Type B pancreatic cell (in vitro differentiated cells): ENCODE measurements around the gene TIMM17A. TPM values are rescaled to one million over a fixed set of nuclear protein-coding genes. Genes with fewer than 3 reads are reported as not detected.
A peak's percentile ranks its signal among the peaks of the same experiment; 100 is the strongest.

ENCODE experiments used
- DNase-seq: peaks from one replicate; pipeline ENCODE4 v3.0.0; 2021; ENCODE audit warnings: mixed read lengths; ENCODE audit not compliant: unreplicated experiment; ENCODE audit errors: extremely low spot score
- H3K27ac Mint-ChIP-seq: 2 replicates; pipeline ENCODE4 v1.8.0; 2021; ENCODE audit warnings: mild to moderate bottlenecking, mixed read lengths
- H3K27me3 Mint-ChIP-seq: 2 replicates; pipeline ENCODE4 v1.8.0; 2021; ENCODE audit warnings: mixed read lengths
- H3K36me3 Mint-ChIP-seq: 2 replicates; pipeline ENCODE4 v1.8.0; 2021; ENCODE audit warnings: mixed read lengths
- H3K4me1 Mint-ChIP-seq: one replicate; pipeline ENCODE4 v1.8.0; 2021; ENCODE audit warnings: mixed read lengths; ENCODE audit not compliant: unreplicated experiment
- H3K4me3 Mint-ChIP-seq: 2 replicates; pipeline ENCODE4 v1.8.0; 2021; ENCODE audit warnings: mild to moderate bottlenecking, mixed read lengths
- H3K9me3 Mint-ChIP-seq: 2 replicates; pipeline ENCODE4 v1.8.0; 2021; ENCODE audit warnings: mixed read lengths
- total RNA-seq: library from RNA; stranded (reverse); gene quantifications from 2 replicates; pipeline ENCODE4 v1.2.1, GENCODE V29; 2021; ENCODE audit warnings: low replicate concordance
- TF ChIP-seq, protein P1 (sequence below): fragments of 200-600 bp; sonication (generic); conservative IDR thresholded peaks from 2 replicates; pipeline ENCODE4 v1.5.0; 2021; ENCODE audit warnings: antibody characterized with exemption, mild to moderate bottlenecking

TIMM17A gene
- total RNA-seq, 1 donor from 2014 or later: 50.2 TPM

DNA sequence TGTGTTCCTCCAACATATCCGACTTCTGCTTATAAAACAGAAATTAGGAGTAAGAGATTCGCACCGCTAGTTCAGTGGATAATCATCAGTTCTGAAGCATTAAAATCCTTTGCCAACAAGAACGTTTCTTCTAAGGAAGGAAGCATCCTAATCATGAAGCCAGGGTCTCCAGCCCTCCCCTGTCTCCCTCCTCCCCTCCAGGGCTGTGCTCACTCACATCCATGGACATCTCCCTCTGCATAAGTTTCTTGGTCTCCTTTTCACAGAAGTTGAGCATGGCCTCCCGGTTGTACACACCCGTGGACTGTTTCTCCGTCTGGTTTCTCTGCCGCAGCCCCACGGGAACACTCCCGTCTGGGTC lies 9.5 kb upstream of the TIMM17A start:
- no peak for DNase-seq
- H3K27ac Mint-ChIP-seq: peak overlapping the region; percentile 53
- no peaks in the 10 kb centered on the region for H3K36me3 Mint-ChIP-seq
- peaks cover 32% of the 10 kb centered on the region for H3K27me3 Mint-ChIP-seq
- no peaks in the 10 kb centered on the region for H3K9me3 Mint-ChIP-seq
- TF ChIP-seq, protein P1, sequence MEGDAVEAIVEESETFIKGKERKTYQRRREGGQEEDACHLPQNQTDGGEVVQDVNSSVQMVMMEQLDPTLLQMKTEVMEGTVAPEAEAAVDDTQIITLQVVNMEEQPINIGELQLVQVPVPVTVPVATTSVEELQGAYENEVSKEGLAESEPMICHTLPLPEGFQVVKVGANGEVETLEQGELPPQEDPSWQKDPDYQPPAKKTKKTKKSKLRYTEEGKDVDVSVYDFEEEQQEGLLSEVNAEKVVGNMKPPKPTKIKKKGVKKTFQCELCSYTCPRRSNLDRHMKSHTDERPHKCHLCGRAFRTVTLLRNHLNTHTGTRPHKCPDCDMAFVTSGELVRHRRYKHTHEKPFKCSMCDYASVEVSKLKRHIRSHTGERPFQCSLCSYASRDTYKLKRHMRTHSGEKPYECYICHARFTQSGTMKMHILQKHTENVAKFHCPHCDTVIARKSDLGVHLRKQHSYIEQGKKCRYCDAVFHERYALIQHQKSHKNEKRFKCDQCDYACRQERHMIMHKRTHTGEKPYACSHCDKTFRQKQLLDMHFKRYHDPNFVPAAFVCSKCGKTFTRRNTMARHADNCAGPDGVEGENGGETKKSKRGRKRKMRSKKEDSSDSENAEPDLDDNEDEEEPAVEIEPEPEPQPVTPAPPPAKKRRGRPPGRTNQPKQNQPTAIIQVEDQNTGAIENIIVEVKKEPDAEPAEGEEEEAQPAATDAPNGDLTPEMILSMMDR: no peak
- peak overlapping the region; percentile 84 for H3K4me3 Mint-ChIP-seq
- H3K4me1 Mint-ChIP-seq: peaks cover 45% of the 10 kb centered on the region

DNA sequence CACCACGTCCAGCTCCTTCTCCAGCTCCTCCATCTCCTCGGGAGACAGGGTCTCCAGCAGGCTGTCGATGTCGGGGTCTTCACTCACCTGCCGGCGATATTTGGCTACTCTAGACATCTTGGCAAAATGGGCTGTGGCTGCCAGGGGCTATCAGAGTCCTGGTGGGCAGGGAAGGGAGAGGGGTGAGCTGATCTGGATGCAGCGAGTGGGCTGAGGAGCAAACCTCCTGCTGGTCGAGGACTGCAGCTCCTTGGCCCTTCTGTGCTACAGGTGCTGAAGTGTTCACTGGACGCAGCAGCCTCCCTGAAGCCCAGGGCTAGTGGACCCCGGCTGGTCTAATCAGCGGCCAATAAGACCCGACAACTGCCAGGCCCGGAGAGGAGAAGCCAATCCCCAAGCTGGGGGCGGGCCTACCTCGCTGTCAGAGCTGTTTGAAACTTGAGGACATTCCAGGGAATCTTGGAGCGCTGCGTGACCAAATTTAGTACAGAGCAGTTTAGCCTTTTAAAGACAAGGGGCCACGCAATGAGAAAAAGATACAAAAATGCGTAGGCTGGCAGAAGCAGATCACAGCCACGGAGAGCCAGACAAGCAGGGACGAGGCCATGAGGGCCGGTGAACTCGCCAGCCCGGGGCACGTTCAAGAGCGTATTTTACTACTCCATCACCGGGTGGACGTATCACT lies 8.9 kb upstream of the TIMM17A start, which contains the start of gene LMOD1:
TSS of gene LMOD1 (minus strand) at position 325 of the 685 bp plus-strand sequence. CDS start at position 117, 208 bp downstream.
- Mint-ChIP-seq H3K9me3 (no peaks in the 10 kb centered on the region), H3K27ac (peak within 1 kb of the TSS; percentile 53), H3K4me1 (peaks cover 43% of the 10 kb centered on the region), H3K27me3 (peaks cover 32% of the 10 kb centered on the region), H3K4me3 (peak within 1 kb of the TSS; percentile 84), H3K36me3 (no peaks in the 10 kb centered on the region)
- peak; percentile 83 for DNase-seq
- TF ChIP-seq, protein P1: peak; percentile 12

DNA sequence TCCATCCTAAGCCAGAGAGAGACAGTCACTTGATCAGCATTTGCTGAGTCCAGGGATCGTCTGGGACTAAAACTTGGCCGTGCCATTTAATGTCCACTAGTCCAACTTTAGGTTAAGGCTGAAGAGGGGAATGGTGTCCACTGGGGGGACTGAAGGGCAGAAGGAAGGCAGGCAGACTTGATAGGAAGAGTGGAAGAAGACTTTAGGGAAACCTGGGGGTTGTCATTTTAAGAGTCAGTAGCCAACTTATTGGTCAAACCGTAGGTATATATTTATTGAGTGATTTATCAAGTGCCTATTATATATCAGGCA lies 7.7 kb upstream of the TIMM17A start:
- DNase-seq: no peak
- peak overlapping the region; percentile 53 for H3K27ac Mint-ChIP-seq
- no peaks in the 10 kb centered on the region for H3K36me3 Mint-ChIP-seq
- peaks cover 32% of the 10 kb centered on the region for H3K27me3 Mint-ChIP-seq
- TF ChIP-seq, protein P1: peak; percentile 25
- peak overlapping the region; percentile 84 for H3K4me3 Mint-ChIP-seq
- no peaks in the 10 kb centered on the region for H3K9me3 Mint-ChIP-seq
- H3K4me1 Mint-ChIP-seq: peaks cover 34% of the 10 kb centered on the region

DNA sequence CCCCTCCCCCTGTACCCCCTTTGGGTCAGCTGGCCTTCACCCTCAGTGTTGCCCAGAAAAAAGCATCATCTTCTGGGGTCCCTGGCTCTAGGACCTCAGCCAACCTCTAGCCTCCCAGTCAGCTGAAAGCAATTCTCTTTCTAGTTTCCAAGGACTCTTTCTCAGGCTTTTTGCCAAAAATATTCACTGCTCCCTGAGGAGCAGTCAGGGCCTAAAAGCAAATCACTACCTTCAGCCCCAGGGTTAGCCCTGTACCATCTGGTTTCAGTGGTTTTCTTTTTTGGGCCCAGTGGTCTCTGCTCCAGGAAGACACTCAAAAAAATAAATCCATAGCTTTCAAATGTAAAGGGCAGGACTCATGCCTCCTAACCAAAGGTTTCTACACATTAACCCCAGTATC lies 5.8 kb upstream of the TIMM17A start:
- Mint-ChIP-seq H3K27ac (no peak overlapping the region), H3K36me3 (peaks cover 2% of the 10 kb centered on the region), H3K27me3 (peaks cover 32% of the 10 kb centered on the region), H3K9me3 (no peaks in the 10 kb centered on the region), H3K4me1 (peaks cover 27% of the 10 kb centered on the region), H3K4me3 (no peak overlapping the region)
- TF ChIP-seq, protein P1: no peak
- no peak for DNase-seq

DNA sequence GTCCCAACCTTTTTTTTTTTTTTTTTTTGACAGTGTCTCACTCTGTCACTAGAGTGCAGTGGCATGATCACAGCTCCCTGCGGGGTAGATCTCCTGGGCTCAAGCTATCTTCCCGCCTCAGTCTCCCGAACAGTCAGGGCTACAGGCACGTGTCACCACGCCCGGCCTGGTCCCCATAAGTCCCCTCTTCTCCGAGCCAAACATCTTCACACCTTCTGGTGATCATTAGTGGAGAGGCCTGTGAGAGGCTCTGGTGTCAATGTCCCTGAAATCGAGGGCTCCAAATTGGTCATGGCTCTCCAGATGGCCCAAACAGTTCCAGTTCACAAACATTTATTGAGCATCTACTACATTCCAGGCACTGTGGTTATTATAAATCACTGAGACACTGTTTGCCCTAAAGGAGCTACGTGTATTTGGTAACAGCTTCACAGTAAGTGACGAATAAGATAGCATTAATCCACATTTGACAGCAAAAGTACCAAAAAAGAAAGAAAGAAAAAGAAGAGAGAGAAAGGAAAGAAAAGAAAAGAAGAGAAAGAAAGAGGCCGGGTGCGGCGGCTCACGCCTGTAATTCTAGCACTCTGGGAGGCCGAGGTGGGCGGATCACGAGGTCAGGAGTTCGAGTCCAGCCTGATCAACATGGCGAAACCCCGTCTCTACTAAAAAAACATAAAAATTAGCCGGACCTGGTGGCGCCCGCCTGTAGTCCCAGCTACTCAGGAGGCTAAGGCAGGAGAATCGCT lies 867 bp upstream of the TIMM17A start:
- peaks cover 5% of the 10 kb centered on the region for H3K4me1 Mint-ChIP-seq
- peaks cover 17% of the 10 kb centered on the region for H3K36me3 Mint-ChIP-seq
- H3K4me3 Mint-ChIP-seq: peak overlapping the region; percentile 93
- H3K27me3 Mint-ChIP-seq: no peaks in the 10 kb centered on the region
- no peaks in the 10 kb centered on the region for H3K9me3 Mint-ChIP-seq
- DNase-seq: no peak
- TF ChIP-seq, protein P1: no peak
- H3K27ac Mint-ChIP-seq: peak overlapping the region; percentile 93
